ENCODE data around the gene APOA5. TPM values are rescaled to one million over a fixed set of nuclear protein-coding genes. Genes with fewer than 3 reads are reported as not detected.

APOA5 gene
- total and polyA plus RNA-seq, 2 of the 13 experiments (the other 11 are each of a cell fraction or from before 2014, with no cell fraction given) = 44.0 to 49.1 TPM

- TF ChIP-seq ZNF281 (CRISPR knock-in tag; IDR thresholded peaks at IDR 0.05; ENCODE audit: borderline replicate concordance) = peak; percentile 87; the same call in 1 of the 2 replicates
- TF ChIP-seq ZNF207 (IDR thresholded peaks at IDR 0.05; ENCODE audit: borderline replicate concordance) = no peak
- no peak for TF ChIP-seq ZNF343 (CRISPR knock-in tag; IDR thresholded peaks at IDR 0.05)
- TF ChIP-seq ZNF552 (CRISPR knock-in tag; IDR thresholded peaks at IDR 0.05; ENCODE audit: borderline replicate concordance) = peak; percentile 86; the same call in 1 of the 2 replicates
- TF ChIP-seq ZNF547 (CRISPR knock-in tag; IDR thresholded peaks at IDR 0.05) = peak; percentile 44; the same call in 1 of the 2 replicates
- TF ChIP-seq, protein P1, sequence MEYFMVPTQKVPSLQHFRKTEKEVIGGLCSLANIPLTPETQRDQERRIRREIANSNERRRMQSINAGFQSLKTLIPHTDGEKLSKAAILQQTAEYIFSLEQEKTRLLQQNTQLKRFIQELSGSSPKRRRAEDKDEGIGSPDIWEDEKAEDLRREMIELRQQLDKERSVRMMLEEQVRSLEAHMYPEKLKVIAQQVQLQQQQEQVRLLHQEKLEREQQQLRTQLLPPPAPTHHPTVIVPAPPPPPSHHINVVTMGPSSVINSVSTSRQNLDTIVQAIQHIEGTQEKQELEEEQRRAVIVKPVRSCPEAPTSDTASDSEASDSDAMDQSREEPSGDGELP (IDR thresholded peaks at IDR 0.05; ENCODE audit: borderline replicate concordance, low read depth) = peak; percentile 95
- no peak for TF ChIP-seq MNT (IDR thresholded peaks at IDR 0.05)
- TF ChIP-seq ZNF235 (CRISPR knock-in tag; IDR thresholded peaks at IDR 0.05; ENCODE audit: borderline replicate concordance) = 0 out of 2 replicates have a peak, but pooled peaks have one; percentile 1
- peak; percentile 96; the same call in 1 of the 2 replicates for TF ChIP-seq NCOA1 (CRISPR knock-in tag; IDR thresholded peaks at IDR 0.05)
- peak; percentile 70; the same call in 1 of the 2 replicates for TF ChIP-seq ZNF431 (CRISPR knock-in tag; IDR thresholded peaks at IDR 0.05; ENCODE audit: borderline replicate concordance, low read depth)
- 0 out of 2 replicates have a peak, but pooled peaks have one; percentile 61 for TF ChIP-seq ZNF672 (CRISPR knock-in tag; IDR thresholded peaks at IDR 0.05)
- TF ChIP-seq, protein P2, sequence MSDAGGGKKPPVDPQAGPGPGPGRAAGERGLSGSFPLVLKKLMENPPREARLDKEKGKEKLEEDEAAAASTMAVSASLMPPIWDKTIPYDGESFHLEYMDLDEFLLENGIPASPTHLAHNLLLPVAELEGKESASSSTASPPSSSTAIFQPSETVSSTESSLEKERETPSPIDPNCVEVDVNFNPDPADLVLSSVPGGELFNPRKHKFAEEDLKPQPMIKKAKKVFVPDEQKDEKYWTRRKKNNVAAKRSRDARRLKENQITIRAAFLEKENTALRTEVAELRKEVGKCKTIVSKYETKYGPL (CRISPR knock-in tag; IDR thresholded peaks at IDR 0.05) = no peak; the same call in 1 of the 2 replicates
- TF ChIP-seq ZNF18 (CRISPR knock-in tag; IDR thresholded peaks at IDR 0.05; ENCODE audit: insufficient replicate concordance) = peak; percentile 89
- TF ChIP-seq ZNF354B (CRISPR knock-in tag; IDR thresholded peaks at IDR 0.05) = no peak
- TF ChIP-seq MEF2D (CRISPR knock-in tag; IDR thresholded peaks at IDR 0.05) = peak; percentile 70; the same call in 1 of the 2 replicates
- peak; percentile 74; the same call in 1 of the 2 replicates for TF ChIP-seq JUND (CRISPR knock-in tag; IDR thresholded peaks at IDR 0.05)
- TF ChIP-seq IRX3 (CRISPR knock-in tag; IDR thresholded peaks at IDR 0.05; ENCODE audit: borderline replicate concordance, low read depth) = no peak
- TF ChIP-seq MAFG (CRISPR knock-in tag; IDR thresholded peaks at IDR 0.05) = no peak
- peak; percentile 99 for TF ChIP-seq SOX13 (IDR thresholded peaks at IDR 0.05)
- TF ChIP-seq SOX13 (CRISPR knock-in tag; conservative IDR thresholded peaks at IDR 0.05 in 1 of 2, IDR thresholded peaks at IDR 0.05 in 1 of 2) = peak in 1 of 2 experiments; percentile 100; a peak in 2 of 4 replicates
Observed at GRCh38 chr11:116832350-116833290, 40.9 kb upstream of the APOA5 start (continued).

Measured in HepG2 (cell line).